Hematopoietic multipotent progenitor cell treated with erythropoietin and hydrocortisone succinate and interleukin-3 and kit ligand, for 6 days (in vitro differentiated cells): Measurements from ENCODE around the gene MATN1.

Experiments used
- DNase-seq: peaks from one replicate; pipeline ENCODE4 v3.0.0-alpha.2; 2015

Gene MATN1

DNA sequence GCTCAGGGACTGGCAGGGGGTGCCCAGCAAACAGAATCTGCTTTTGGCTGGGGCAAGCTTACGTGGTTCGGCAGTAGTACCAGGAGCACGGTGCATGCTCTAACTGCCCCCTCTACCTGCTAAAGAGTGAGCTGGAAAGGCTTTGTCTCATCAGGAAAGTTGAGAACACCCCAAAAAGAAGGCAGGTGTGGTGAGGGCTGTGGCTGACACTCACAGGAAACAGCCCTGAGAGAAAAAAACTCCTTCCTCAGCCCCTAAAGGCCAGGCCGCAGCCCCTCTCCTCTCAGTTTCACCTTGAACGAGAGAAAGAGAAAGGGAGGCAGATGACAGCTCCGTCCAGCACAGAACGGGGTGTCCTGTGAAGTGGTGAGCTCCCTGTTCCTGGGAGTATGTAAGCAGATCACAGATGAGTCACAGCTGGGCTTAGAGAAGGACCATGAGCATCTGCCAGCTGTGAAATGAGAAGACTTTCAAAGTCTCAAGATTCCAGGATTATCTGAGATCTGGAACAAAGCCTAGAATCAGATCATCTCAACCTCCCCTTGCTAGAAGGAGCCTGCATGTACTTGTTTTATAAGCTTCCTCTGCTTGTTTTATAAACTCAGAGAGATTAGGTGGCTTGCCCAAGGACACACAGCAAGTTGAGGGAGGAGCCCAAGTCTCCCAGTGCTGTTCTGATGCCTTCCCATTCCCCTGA is 20.8 kb upstream of the MATN1 start:
- no peak for DNase-seq

DNA sequence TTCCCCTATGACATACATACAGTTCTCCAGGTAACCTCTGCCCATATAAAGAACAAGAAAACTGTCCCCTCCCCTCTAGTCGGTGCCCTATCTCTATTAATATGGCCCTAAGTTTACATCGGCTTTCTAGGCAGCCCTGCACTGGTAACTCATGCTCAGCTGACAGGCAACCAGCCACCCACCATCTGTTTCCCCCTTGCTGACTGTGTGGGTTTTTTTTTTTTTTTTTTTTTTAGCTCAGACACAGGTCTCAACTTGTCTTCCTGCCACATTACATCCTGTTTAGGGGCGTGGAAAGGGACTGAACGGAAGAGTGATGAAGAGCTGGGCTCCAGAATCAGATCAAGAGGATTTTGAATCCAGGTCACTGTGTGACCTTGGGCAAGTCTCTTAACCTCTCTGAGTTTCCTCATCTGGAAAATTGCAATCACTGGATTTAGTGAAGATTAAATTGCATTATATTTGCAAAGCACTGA is 20.2 kb upstream of the MATN1 start:
- DNase-seq: peak; percentile 72

DNA sequence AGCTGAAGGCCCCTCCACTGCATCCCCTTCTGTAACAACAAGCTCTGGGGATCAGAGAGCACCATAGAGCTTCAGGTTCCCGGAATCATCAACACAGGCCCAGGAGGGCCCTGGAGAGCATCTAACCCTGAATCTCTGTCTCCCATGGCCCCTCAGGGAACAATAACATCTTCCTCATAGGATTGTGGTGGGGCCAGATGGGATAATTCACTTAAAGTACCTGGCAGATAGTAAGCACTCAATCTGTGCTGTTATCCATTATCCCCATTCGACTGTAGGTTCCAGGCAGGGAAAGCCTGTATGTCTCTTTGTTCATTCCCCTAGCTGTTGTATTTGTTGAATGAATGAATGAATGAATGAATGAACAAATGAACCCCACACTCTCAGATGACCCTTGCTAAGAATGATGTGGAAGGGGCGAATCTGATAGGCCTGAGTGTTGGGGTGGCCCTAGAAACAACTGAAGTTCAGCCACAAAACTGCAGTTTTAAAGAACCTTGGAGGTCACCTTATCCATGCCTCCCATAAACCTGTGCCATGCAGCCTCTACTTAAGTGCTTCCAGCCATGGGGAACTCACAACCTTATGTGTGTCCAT is 19.7 kb upstream of the MATN1 start:
- no peak for DNase-seq

DNA sequence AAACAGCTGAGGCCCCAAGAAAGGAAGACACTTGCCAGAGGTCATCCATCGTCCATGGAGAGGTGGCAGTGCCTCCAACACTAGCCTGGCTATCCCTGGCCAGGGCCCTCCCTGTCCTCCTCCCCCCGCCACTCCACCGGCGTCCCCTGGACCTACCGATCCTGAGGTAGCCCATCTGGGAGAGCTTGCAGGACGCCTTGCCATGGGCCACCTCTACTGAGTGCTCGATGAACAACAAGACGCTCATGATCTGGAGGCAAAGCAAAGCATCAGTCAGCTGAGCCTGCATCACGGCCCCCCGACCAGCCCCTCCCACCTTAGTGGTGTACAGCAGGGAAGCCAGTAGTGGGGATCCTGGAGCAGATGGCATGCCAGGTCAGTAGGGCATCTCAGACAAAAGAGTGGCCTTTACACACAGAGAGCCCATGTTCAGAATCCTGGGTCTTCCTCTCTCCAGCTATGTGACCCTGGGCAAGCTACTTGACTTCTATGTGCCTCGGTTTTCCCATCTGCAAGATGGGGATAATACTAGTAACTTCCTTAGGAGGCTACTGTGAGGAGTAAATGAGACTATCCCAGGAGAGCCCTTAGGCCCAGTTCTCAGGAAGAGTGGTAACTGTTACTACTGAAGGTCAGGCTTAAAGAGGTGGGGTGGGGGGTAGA is 19.0 kb upstream of the MATN1 start:
- no peak for DNase-seq

DNA sequence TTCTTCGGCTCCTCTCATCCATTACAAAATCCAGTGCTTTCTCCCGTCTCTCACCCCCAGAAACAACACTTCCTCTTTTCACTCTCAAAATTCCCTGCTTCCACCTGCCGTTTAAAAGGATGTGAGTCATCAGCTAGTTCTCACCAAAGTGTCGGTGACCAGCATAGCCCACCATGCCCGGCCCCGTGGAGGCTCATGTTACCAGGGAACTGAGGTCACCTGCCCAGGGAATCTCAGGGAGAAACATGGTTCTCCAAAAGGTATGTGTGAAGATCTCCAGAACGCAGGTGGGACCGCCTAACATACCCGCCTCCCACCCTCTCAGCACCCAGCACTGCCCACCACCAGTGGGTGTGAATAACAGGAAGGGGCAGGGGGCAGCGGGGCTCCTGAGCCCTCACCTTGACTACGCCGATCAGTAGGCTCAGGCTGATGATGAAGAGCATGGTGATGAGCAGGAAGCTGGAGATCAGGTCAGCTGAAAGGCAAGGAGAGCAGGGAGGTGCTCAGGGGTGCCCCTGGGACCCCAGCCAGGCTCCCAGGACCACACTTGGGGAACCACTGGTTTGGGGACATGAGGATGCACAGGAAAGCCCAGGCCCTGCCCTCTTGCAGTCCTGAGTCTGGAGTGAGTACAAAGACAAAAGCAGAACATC is 18.0 kb upstream of the MATN1 start:
- DNase-seq: no peak

DNA sequence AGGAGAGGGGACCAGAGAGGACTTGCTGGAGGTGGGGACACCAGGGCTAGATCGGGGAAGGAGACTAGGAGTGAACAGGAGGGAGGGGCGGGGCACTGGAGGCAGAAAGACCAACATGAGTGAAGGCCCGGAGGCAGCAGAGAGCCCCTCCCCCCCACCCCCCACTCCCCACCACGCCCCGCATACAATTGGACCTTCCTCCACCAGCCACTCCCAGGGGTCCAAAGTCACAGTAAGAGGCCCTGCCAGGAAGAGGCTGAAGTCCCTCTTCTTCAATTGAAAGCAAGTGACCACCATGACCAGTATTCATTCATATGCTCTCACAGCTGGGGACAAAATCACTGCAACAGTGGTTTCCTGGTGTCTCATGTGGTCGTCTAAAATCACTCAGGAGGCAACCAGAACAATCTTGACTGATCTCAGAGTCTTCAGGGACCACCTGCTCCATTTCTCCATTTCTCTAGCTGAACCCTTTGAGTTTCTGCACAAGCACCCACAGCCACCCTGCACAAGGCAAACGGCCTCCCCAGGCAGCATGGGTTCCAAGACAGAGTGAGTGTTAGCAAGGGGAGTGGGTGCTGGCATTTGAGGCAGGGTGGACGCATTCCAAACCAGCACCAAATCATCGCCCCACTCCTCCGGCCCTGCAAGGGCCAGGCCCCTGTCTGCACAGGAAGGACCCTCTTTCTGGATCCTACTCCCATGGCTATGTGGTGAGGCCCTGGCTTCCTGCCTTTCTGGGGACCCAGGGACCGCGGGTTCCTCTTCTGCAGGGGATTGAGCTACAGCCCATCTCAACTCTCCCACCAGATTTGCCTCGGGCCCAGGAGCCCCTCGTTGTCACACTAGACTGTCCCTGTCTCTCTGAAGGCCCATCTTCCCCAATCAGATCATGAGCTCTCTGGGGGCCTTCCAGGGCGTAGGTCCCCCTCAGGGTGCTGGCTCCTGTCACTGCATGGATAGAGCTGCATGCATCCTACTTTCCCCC is 17.2 kb upstream of the MATN1 start:
- DNase-seq: no peak

DNA sequence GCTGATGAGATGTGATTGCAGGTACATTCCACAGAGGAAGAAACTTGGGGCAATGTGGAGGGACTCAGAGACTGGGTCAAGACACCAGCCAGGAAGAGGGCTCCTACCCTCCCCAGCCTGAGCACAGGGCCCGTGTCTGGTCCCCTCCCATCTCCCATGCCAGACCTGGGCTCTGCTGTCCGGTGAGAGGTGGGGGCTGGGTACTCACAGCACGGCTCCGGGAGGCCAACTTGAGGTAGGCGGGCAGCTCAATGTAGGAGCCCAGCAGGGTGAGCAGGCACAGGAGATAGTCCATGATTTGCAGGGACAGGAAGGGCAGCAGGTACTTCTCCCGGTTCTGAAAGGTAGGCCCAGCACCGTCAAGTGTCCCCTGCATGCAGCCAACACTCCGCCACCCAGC is 16.2 kb upstream of the MATN1 start:
- DNase-seq: no peak

DNA sequence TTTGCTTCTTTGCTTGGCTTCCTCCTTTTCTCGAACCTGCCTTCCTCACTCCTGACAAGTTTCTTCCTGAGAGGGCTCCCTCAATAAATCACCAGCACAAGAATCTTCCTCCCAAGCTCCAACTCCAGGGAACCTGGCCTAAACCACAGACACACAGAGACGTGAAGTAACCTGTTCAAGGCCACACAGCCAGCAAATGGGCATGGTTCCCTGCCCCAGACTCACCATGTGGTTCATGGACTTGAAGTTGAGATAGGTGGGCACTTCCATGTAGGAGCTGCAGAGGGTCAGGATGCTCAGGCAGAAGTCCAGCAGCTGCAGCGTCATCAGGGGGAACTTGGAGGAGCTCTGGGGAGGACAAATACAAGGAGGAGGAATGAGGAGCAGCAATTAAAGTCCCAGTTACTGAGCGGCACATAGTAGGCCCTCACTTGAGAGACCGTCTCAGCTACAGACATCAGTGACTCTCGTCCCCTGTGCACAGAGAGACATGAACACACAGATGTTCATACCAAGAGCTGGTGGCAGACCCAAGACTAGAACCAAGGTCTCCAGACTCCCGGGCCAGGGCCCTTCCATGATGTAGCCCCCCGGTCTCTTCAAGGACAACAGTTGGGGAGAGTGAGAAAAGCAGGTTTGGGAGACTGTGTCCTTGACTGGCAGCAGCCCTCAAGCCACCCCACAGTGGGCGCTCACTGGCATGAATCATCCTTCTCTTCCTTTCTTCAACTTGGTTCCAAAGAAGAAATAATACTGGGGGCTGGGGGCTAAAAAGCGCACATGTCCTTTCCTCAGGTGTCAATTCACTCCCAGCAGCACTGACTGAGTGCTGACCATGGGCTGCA is 15.6 kb upstream of the MATN1 start:
- no peak for DNase-seq

DNA sequence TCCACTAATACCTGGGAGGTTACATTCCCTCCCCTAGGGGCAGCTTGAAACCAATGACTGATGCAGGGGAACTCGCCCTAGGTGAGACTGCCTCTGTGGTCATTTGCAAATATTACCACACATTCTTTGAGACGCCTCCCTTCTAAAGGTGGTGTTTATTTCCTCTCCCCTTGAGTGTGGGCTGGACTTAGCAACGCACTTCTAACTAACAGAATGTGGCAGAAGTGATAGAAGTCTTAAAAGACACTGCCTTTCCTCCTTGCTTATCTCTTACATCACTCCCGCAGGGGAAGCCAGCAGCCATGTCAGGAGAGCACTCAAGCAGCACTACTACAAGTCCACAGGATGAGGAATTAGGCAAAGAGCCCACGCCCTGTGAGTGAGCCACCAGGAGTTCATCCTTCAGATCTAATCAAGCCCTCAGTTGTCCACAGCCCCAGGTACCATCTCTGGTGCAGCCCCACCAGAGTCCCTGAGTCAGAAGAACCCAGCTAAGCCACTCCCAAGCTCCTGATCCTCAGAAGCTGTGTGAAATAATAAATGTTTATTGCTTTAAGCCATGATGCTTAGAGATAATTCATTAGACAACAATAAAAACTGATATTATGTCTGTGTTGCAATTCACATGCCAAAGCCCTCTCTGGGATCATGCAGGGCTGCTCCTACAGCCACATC is 14.8 kb upstream of the MATN1 start:
- DNase-seq: no peak

DNA sequence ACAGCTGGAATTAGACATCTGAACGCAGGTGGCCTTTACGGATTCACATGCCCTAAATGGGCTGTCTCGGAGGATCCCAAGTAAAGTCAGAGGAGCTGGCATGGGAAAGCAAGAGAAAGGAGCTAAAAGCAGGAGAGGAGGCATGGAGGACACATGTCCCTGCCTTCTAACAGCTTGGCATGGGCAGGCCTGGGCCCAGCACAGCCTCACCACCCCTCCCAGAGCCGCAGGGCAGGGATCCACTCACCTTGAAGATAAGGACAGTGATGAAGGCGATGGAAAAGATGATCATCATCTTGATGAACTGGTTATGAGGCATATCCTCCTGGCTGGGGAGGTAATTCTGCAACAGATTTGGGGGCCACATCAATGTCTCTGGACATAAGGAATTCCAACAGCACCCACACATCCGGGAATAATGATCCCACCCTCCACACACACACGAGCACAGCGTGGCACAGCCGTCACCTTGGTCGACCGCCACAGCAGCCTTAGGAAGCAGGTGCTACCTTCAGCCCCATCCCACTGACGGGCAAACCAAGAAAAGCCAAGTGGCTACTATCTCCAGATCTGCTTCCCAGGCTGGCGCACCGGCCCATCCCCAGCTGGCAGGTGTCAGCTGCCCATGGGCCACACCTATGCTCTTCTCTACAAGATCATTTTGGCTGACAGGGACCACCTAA is 14.1 kb upstream of the MATN1 start:
- no peak for DNase-seq

DNA sequence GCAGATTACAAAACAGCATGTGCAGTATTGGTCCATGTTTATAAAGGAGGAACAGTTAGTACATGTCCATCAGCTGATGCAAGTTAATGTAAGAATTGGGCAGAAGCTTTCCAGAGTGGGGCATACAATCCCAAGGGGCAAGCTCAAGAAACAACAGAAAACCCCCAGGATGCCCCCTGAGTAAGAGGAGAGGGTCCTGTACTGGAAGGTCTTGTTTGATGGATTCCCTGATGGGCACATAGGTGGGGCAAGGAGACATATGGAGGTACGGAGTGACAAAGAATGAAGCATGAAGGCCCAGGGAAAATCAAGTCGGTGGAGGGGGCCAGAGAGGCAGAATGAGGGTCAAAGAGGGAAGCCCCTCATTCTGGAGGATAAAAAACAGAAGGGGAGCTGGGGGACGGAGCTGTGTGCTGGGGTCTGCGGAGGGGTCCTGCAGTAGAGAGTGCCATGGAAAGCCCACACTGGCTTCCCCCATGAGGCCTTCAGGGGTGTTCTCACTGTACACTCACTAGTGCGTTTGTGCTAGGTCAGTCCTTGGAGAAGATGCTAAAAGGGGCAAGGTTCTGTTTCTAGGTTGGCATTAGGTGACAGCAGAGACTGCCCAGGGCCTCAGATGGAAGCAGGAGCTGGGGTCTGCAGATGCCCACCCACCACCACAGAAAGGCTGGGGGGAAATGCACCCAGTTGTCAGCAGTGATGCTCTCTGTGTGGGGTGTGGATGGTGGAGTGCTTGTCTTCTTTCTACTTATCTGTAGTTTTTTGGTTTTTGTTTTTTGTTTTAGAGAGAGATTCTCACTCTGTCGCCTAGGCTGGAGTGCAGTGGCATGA is 12.5 kb upstream of the MATN1 start:
- DNase-seq: no peak

DNA sequence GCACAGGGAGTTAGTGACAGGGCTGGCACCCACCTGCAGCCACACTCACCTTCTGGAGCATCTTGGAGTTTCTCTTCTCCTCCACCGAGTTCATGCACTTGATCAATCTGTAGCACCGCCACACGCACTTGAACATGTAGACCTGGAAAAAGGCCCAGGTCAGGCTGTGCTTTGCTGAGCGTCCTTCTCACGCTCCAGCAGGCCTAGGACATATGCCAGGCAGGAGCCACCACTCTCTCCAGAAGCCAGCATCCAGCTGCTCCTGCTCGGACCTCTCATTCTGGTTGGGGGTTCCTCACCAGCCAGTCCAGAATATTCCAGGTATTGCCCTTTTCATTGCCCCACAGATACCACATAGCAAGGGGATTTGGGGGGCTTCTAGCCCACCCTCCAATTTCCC is 11.7 kb upstream of the MATN1 start:
- no peak for DNase-seq

DNA sequence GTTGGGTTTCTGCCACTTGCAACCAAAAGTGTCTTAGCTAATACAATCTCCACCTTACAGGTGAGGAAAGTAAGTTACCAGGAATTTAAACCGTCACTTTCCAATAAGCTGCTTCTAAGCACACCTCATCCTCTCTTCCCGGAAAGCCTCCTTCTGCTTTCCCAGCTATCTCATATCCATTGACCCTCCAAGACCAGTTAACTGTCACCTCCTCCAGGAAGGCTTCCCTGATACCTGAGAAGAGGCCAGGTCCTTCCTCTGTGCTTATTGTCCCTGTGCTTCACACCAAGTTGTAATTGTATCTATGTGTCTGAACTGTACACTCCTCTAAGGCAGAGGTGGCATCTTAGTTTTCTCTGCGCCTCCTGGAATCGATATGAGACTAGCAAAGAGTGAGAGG is 11.2 kb upstream of the MATN1 start:
- no peak for DNase-seq

DNA sequence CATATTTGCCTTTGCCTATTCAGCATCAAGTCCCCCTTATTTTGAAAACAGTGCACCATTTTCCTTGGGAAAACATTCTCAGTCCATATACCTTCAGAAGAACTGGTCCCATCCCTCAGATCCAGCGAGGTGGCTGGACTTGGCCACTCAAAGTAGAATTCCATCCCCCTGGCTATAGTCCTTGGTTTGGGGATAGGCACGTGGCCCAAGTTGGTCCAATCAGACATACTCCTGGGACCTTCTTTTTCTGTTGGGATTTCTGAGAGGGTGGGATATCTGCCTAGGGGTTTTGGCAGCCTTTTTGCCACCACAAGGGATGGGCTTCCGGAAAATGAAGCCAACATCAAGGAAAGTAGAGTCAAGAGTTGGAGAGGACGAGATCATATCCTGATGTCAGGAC is 10.7 kb upstream of the MATN1 start:
- no peak for DNase-seq

DNA sequence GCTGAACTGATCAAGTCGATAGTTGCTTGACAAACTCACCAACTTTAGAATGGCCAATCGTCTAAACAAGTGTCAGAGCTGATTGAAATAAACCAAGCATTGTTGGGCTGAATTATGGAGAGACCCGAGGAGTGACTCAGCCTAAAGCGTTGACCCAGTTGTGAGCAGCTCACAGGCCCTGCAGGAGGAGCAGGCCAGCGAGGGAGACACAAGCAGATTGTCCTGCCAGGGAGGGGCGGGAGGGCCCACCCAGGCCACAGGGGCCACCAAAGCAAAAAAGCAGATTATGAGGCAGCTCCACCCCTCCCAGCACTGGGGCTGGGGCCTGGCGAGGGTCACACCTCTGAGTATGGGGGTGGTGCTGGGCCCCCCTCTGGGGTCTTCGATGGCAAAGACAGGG is 10.1 kb upstream of the MATN1 start:
- no peak for DNase-seq

DNA sequence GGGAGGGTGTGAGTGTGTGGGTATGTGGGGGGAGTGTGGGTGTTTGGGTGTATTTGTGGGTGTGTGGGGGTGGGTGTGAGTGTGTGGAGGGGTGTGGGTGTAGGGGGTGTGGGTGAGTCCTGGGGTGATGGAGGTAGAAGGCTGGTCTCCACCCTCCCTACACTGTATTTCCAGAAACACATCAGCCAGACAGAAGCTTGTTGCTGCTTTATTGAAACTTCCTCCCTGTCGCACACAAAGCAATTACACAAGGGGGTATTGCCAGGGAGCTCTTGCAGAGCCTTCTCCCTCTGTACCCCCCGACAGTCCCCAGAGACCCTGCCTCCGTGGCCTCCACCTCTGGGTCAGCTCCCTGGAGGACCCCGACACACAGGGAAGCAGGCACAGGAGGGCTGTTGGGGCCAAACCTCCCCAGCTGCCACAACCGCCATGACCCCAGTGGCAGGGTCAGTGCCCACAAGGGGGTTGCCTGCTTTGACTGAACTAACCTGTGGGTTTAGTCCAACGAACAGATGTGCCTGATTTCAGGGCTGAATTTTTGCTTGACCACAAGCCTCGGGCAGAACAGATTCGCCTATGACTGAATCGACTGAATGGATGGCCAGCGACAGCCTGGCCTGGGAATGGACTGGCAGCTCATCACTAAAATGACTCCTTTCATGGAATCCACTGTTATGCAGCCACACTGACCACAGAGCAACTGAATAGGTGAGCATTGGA is 9.1 kb upstream of the MATN1 start:
- DNase-seq: peak; percentile 60

DNA sequence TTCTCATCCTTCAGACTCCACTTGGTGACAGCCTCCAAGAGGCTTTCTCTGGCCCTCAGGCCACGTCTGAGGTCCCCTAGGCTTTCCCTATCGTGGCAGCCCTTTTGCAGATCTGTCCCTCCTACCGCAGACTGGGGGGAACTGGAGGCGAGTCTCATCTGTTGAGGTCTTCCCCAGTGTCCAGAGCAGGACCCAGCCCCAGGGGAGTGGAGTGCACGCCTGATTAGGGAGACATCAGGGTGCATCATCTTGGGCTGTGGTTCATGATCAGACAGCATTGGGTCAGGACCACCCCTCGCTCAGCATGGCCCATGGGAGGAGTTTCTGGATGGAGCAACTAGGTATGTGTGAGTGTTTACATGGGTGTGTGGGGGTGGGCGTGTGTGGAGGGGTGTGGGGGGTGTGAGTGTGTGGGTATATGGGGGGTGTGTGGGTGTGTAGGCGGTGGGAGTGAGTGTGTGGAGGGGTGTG is 8.5 kb upstream of the MATN1 start:
- DNase-seq: peak; percentile 57

DNA sequence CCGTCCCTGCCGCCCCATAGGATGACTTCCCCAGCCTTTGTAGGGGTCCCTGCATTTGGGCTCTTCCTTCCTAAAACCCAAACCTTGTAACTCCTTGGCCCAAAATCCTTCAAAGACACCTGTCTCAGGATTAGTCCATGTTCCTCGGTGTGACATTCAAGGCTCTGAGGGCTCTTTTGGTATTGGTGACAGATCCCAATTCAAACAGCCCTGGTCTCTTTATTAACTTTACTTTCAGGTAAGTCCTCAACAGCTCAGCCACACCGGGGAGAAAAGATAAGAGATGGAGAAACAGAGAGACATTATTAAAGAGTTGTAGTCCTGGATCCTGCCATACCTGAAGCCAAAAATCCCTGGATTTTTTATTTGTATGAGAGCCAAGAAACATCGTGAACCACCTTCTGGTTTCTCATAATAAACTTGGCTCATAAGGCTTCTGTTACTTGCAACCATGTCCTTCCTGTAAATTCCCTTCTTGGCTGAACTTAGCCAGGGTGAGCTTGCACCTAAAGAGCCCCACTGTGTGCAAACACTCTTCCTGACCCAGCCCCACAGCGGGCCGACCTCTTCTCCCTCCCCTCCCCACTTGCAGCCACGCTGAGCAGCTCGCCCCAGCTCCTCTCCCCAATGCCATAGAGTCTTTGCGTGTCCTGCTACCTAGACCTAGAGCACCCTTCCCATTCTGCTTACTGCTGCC is 7.9 kb upstream of the MATN1 start:
- DNase-seq: no peak
